Fibroblast of the aortic adventitia (primary cell): ENCODE data around the gene LDLRAP1. TPM values are rescaled to one million over a fixed set of nuclear protein-coding genes. Genes with fewer than 3 reads are reported as not detected.

Experiments
- DNase-seq: peaks from one replicate; pipeline ENCODE4 v3.0.0-alpha.2; 2010; ENCODE audit warnings: low read depth
- H3K4me3 ChIP-seq: 2 replicates; pipeline ENCODE4 v1.5.1; 2011; ENCODE audit warnings: low read depth, mild to moderate bottlenecking, control low read depth, low read length, moderate library complexity
- total RNA-seq: library from RNA; depleted of rRNA; stranded (reverse); fragments of >200 nt; gene quantifications from 2 replicates; pipeline ENCODE4 v1.2.3, GENCODE V29; 2012; ENCODE audit warnings: low replicate concordance
- TF ChIP-seq, protein P1 (sequence below): IDR thresholded peaks from 2 replicates; pipeline ENCODE4 v1.5.1; 2011; ENCODE audit warnings: mild to moderate bottlenecking, low read length, control low read depth, inconsistent platforms; ENCODE audit not compliant: insufficient read depth

LDLRAP1 gene
- total RNA-seq, 1 donor: 12.4 TPM

DNA sequence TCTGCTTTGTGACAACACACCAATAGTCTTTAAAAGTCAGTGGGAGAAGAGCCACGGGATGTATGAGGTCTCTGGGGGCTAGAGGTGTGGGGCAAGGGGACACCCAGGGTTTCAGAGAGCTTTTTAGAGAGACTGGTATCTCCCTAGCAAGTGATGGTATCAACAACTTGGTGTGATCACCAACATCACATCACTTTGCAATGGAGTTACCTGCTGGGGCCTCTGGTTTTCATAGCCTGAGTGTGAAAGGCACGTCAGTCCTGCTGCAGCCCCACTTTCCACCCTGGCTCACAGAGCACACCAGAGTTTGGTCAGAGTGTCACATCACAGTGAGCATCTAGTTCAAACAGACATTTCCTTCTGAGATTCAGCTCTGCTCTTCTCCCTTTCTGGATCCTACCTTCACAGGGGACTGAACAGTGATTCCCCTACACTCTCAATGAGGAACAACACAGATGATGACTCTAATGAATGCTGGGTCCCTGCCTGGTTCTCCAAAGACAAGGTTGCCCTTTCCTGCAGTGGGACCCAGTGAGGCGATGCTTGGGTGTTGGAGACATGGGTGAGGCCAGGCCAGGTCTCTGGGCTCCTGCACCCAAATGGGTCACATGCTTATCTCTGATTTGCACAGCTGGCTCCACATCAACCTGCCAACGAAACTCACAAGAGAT is 71.2 kb downstream of the LDLRAP1 start:
- no peak for DNase-seq
- TF ChIP-seq, protein P1, sequence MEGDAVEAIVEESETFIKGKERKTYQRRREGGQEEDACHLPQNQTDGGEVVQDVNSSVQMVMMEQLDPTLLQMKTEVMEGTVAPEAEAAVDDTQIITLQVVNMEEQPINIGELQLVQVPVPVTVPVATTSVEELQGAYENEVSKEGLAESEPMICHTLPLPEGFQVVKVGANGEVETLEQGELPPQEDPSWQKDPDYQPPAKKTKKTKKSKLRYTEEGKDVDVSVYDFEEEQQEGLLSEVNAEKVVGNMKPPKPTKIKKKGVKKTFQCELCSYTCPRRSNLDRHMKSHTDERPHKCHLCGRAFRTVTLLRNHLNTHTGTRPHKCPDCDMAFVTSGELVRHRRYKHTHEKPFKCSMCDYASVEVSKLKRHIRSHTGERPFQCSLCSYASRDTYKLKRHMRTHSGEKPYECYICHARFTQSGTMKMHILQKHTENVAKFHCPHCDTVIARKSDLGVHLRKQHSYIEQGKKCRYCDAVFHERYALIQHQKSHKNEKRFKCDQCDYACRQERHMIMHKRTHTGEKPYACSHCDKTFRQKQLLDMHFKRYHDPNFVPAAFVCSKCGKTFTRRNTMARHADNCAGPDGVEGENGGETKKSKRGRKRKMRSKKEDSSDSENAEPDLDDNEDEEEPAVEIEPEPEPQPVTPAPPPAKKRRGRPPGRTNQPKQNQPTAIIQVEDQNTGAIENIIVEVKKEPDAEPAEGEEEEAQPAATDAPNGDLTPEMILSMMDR: no peak
- H3K4me3 ChIP-seq: no peak overlapping the region

DNA sequence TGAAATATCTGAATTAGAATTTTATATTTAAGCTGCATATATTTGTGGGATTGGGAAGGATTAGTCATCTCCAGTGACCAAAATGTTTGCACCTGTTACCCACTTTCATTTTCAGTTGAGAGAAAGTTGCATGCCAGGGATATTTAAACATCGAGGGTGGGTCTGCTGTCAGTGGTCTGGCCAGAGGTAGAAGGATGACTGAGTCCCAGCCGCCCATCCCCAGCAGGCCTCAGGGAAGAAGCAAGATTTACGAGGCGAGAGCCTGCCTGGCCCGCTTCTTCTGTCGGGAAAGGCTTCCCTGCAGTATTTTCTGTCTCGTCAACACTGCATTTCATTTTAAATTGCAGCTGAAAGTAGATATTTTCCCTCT is 71.8 kb downstream of the LDLRAP1 start:
- H3K4me3 ChIP-seq: no peak overlapping the region
- no peak for DNase-seq
- TF ChIP-seq, protein P1: no peak

DNA sequence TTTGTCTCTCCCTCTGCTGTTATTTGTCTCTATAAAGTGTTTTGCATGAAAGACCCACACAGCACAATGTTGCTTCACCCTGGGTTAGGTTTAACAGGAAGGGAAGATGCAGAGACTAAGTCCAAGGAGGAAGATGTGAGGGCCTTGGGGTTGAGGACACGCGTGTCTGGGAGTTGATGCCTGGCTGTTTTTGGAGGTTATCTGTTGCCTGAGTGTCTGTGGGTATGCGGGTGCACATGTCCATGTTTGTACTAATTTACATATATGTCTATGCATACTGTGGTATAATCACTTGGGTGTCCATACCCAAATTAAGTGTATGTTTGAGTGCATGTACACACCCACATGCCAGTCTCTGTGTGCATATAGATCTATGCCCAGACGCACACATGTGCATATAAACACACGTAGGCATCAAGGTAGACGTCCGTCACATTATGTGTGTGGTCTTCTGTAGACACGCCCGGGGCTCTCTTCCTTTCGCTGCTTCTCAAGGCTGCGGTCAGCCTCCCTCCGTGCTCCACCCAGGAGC is 72.2 kb downstream of the LDLRAP1 start:
- DNase-seq: no peak
- H3K4me3 ChIP-seq: peak overlapping the region; percentile 57
- TF ChIP-seq, protein P1: no peak

DNA sequence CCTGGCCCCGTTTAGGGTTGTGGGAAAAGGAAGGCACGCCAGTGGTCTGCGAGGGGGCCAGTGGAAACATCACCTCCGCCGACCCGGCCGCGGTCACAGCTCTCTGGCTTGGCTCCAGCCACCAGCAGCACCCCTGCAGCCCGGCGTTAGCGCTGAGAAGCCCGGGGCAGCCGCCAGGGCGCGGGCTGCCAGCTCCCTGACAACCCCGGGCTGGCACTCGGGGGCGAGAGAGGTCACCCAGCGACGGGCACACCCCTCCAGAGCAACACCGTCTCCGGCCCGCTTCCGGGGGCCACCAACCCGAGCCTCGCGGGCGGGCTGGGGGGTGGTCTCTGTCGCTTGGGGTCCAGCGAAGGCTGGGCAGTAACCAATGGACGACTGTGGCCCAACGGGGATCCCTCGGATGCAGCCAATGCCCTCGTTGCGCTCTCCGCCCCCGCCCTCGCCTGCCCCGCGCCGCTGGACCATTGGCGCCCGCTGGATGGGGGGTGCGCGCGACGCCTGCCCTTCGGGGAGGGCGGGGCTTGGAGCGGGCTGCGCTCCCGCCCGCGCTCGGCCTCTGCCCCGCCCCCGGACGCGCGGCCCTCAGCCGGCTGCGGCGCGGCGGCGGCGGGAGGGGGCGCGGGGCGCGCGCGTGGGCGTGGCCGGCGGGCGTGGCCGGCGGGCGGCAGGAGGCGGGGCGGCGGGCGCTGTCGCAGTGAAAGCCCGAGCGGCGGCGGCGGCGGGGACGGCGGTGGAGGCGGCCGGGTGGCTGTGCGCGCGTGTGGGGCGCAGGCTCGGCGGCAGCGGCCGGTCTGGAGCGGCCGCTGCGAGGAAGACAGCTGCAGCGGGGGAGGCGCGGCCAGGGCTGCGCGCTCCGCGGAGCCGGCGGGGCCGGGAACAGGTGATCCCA is 72.9 kb downstream of the LDLRAP1 start, which contains the start of gene MAN1C1:
Gene MAN1C1, plus strand, starts transcription at position 697 of the 892 bp plus-strand sequence. CDS start 1,007 bp downstream, outside the sequence.
- H3K4me3 ChIP-seq: peak within 1 kb of the TSS; percentile 66
- TF ChIP-seq, protein P1: peak; percentile 29
- peak; percentile 61 for DNase-seq

DNA sequence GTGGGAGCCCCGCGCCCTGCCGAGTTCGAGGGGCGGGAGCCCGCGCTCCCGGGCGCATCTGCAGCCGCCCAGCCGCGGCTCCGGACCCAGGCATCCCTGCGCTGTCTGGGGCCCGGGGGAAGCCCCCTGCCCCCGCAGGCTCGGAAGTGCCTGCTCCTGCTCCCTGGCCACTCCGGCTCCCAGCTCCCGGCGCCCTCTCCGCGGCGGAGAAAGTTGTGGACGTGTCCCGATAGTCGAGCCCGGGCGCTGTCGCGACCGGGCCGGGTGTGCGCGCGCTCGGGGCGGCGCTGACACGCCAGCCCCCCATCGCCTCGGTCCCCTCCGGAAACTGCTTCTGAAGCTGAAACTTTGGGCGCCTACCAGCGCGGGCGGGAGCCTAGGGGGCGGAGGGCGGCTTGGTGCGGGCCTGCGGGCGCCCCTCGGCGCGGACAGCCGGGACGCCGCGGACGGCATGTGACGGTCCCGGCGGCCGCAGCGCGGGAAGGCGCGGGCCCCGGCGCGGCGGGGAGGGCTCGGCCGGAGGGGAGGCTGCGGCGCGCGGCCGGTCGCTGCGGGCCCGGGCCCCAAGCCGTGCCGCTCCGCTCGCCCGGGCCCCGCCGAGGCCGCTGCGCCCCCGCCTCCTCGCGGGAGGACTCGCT is 73.7 kb downstream of the LDLRAP1 start:
- DNase-seq: no peak
- peak overlapping the region; percentile 66 for H3K4me3 ChIP-seq
- TF ChIP-seq, protein P1: no peak

DNA sequence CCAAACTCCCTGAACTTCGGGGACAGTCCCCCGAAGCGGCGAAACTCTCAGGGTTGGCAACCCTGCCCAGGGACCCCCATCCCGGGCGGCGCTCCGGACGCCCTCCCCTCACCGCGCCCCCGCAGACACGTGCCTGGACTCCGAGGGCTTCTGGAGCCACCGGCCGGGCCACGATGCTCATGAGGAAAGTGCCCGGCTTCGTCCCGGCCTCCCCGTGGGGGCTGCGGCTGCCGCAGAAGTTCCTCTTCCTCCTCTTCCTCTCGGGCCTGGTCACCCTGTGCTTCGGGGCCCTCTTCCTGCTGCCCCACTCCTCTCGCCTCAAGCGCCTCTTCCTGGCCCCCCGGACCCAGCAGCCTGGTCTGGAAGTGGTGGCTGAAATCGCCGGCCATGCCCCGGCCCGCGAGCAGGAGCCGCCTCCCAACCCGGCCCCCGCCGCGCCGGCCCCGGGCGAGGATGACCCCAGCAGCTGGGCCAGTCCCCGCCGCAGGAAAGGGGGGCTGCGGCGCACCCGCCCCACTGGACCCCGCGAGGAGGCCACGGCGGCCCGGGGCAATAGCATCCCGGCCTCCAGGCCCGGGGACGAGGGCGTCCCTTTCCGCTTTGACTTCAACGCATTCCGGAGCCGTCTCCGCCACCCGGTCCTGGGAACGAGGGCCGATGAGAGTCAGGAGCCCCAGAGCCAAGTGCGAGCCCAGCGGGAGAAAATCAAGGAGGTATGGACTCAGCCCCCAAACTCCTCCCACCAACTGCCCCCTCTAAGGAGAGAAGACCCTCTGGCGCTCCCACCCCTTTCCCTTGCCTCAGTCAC is 74.4 kb downstream of the LDLRAP1 start:
- H3K4me3 ChIP-seq: peak overlapping the region; percentile 50
- TF ChIP-seq, protein P1: no peak
- DNase-seq: no peak
